Neural progenitor cell (in vitro differentiated cells): ENCODE results near the gene SPTB. TPM values are rescaled to one million over a fixed set of nuclear protein-coding genes. Genes with fewer than 3 reads are reported as not detected.

Experiments
- DNase-seq: peaks from one replicate; pipeline ENCODE4 v3.0.0-alpha.2; 2016; ENCODE audit warnings: low spot score
- H2AFZ ChIP-seq: fragments of 200-600 bp; sonication (generic); replicated peaks from 2 replicates; pipeline ENCODE4 v1.6.1; 2016; ENCODE audit warnings: antibody characterized with exemption
- H3F3A ChIP-seq: fragments of 200-600 bp; sonication (generic); 2 replicates; pipeline ENCODE4 v1.6.1; 2016; ENCODE audit warnings: antibody characterized with exemption, low read depth
- H3K27ac ChIP-seq: fragments of 200-600 bp; sonication (generic); 2 replicates; pipeline ENCODE4 v1.5.1; 2016; ENCODE audit warnings: mild to moderate bottlenecking
- H3K27me3 ChIP-seq: fragments of 200-600 bp; sonication (generic); 2 replicates; pipeline ENCODE4 v1.6.1; 2016; ENCODE audit warnings: mild to moderate bottlenecking, moderate library complexity
- H3K36me3 ChIP-seq: fragments of 200-600 bp; sonication (generic); 2 replicates; pipeline ENCODE4 v1.5.1; 2016
- H3K4me1 ChIP-seq: fragments of 200-600 bp; sonication (generic); 2 replicates; pipeline ENCODE4 v1.6.1; 2016; ENCODE audit warnings: mixed run types
- H3K4me2 ChIP-seq: fragments of 200-600 bp; sonication (generic); 2 replicates; pipeline ENCODE4 v1.6.1; 2016
- H3K4me3 ChIP-seq: fragments of 200-600 bp; sonication (generic); 2 replicates; pipeline ENCODE4 v1.5.1; 2016
- H3K79me2 ChIP-seq: fragments of 200-600 bp; sonication (generic); 2 replicates; pipeline ENCODE4 v1.6.1; 2016; ENCODE audit warnings: low read depth
- H3K9ac ChIP-seq: fragments of 200-600 bp; sonication (generic); 2 replicates; pipeline ENCODE4 v1.6.1; 2016
- H3K9me3 ChIP-seq: fragments of 200-600 bp; sonication (generic); 2 replicates; pipeline ENCODE4 v1.5.1; 2016; ENCODE audit warnings: low read depth
- H4K20me1 ChIP-seq: fragments of 200-600 bp; sonication (generic); 2 replicates; pipeline ENCODE4 v1.6.1; 2016; ENCODE audit warnings: low read depth
- H3K27ac Mint-ChIP-seq: 3 replicates; pipeline ENCODE4 v1.8.0; 2021; ENCODE audit warnings: mixed read lengths
- H3K27me3 Mint-ChIP-seq: 2 replicates; pipeline ENCODE4 v1.8.0; 2022; ENCODE audit warnings: low read depth, mild to moderate bottlenecking, inconsistent platforms, moderate library complexity, mixed read lengths; ENCODE audit not compliant: insufficient read depth
- H3K36me3 Mint-ChIP-seq: 3 replicates; pipeline ENCODE4 v1.8.0; 2021; ENCODE audit warnings: mixed read lengths
- H3K4me1 Mint-ChIP-seq: 3 replicates; pipeline ENCODE4 v1.8.0; 2021; ENCODE audit warnings: mixed read lengths
- H3K4me3 Mint-ChIP-seq: 3 replicates; pipeline ENCODE4 v1.8.0; 2021; ENCODE audit warnings: mild to moderate bottlenecking, moderate library complexity, mixed read lengths
- H3K9me3 Mint-ChIP-seq: 3 replicates; pipeline ENCODE4 v1.8.0; 2020; ENCODE audit warnings: mixed read lengths
- CTCF ChIP-seq: fragments of 200-600 bp; sonication (generic); IDR thresholded peaks from 2 replicates; pipeline ENCODE4 v1.5.1; 2017; ENCODE audit warnings: antibody characterized with exemption, mild to moderate bottlenecking
- EZH2 ChIP-seq: fragments of 200-600 bp; sonication (generic); IDR thresholded peaks from 2 replicates; pipeline ENCODE4 v1.6.1; 2017; ENCODE audit warnings: antibody characterized with exemption, mild to moderate bottlenecking, moderate library complexity
- EZH2phosphoT487 ChIP-seq: fragments of 200-600 bp; sonication (generic); IDR thresholded peaks from 2 replicates; pipeline ENCODE4 v1.6.1; 2017; ENCODE audit warnings: antibody characterized with exemption
- total RNA-seq: library from RNA; depleted of rRNA; stranded (reverse); fragments of >200 nt; gene quantifications from 2 replicates; pipeline ENCODE4 v1.2.3, GENCODE V29; 2015; ENCODE audit warnings: low replicate concordance

Gene SPTB
- total RNA-seq, 1 donor from 2014 or later, result 0.09 TPM

GRCh38 chr14:64849940-64850339, 29.8 kb downstream of the SPTB start:
- Histone ChIP-seq H4K20me1 (no peaks in the 10 kb centered on the region), H3K27ac (no peak overlapping the region), H3K9ac (no peak overlapping the region), H3K9me3 (no peaks in the 10 kb centered on the region), H3K36me3 (no peaks in the 10 kb centered on the region), H3K4me2 (no peak overlapping the region), H3F3A (peaks cover 11% of the 10 kb centered on the region), H3K4me3 (no peak overlapping the region), H3K79me2 (no peaks in the 10 kb centered on the region), H3K27me3 (no peaks in the 10 kb centered on the region), H2AFZ (no peak overlapping the region), H3K4me1 (peaks cover 14% of the 10 kb centered on the region)
- DNase-seq, result no peak
- Mint-ChIP-seq H3K9me3 (no peaks in the 10 kb centered on the region), H3K27ac (no peak overlapping the region), H3K4me3 (no peak overlapping the region), H3K27me3 (peaks cover 5% of the 10 kb centered on the region), H3K4me1 (peaks cover 16% of the 10 kb centered on the region), H3K36me3 (no peaks in the 10 kb centered on the region)
- TF ChIP-seq EZH2phosphoT487 (no peak), CTCF (no peak), EZH2 (no peak)

- Mint-ChIP-seq H3K36me3 (no peaks in the 10 kb centered on the region), H3K27me3 (peaks cover 3% of the 10 kb centered on the region), H3K4me1 (peaks cover 23% of the 10 kb centered on the region), H3K4me3 (no peak overlapping the region), H3K9me3 (no peaks in the 10 kb centered on the region), H3K27ac (no peak overlapping the region)
- Histone ChIP-seq H3K79me2 (no peaks in the 10 kb centered on the region), H3K9ac (no peak overlapping the region), H3K36me3 (no peaks in the 10 kb centered on the region), H2AFZ (no peak overlapping the region), H3F3A (peaks cover 11% of the 10 kb centered on the region), H3K4me3 (no peak overlapping the region), H3K4me2 (no peak overlapping the region), H3K4me1 (peaks cover 17% of the 10 kb centered on the region), H3K9me3 (no peaks in the 10 kb centered on the region), H4K20me1 (no peaks in the 10 kb centered on the region), H3K27ac (no peak overlapping the region), H3K27me3 (no peaks in the 10 kb centered on the region)
- DNase-seq, result no peak
- TF ChIP-seq EZH2 (no peak), CTCF (no peak), EZH2phosphoT487 (no peak)
Observed at GRCh38 chr14:64848239-64848638, 31.5 kb downstream of the SPTB start.

GRCh38 chr14:64846319-64846718, 33.4 kb downstream of the SPTB start:
- Histone ChIP-seq H3K36me3 (no peaks in the 10 kb centered on the region), H2AFZ (no peak overlapping the region), H3K9ac (no peak overlapping the region), H3K4me1 (peaks cover 20% of the 10 kb centered on the region), H3K27ac (no peak overlapping the region), H4K20me1 (no peaks in the 10 kb centered on the region), H3K4me2 (peak overlapping the region; percentile 49), H3K4me3 (no peak overlapping the region), H3K27me3 (no peaks in the 10 kb centered on the region), H3F3A (peaks cover 14% of the 10 kb centered on the region), H3K9me3 (no peaks in the 10 kb centered on the region), H3K79me2 (no peaks in the 10 kb centered on the region)
- Mint-ChIP-seq H3K4me3 (no peak overlapping the region), H3K4me1 (peaks cover 30% of the 10 kb centered on the region), H3K36me3 (no peaks in the 10 kb centered on the region), H3K27me3 (no peaks in the 10 kb centered on the region), H3K27ac (no peak overlapping the region), H3K9me3 (no peaks in the 10 kb centered on the region)
- TF ChIP-seq EZH2phosphoT487 (no peak), EZH2 (no peak), CTCF (no peak)
- no peak for DNase-seq
